Tibial nerve (tissue), 4 donors: Measurements from ENCODE around the gene AIFM3. TPM values are rescaled to one million over a fixed set of nuclear protein-coding genes. Genes with fewer than 3 reads are reported as not detected.

Experiments used
- DNase-seq, 2 donors: peaks; one replicate each; pipeline ENCODE4 v3.0.0-alpha.2; 2019; ENCODE audit warnings: low spot score in 2 of 2
- H3K27ac ChIP-seq, 4 donors: fragments of 200-600 bp; sonication (generic) in 3 of 4; one replicate each; pipeline ENCODE4 v1.5.1; 2017 to 2019; ENCODE audit warnings: mild to moderate bottlenecking in 1 of 4
- H3K27me3 ChIP-seq, 2 donors: fragments of 200-600 bp; sonication (generic) in 1 of 2; one replicate each; pipeline versions ENCODE4 v1.5.1 to v1.6.0; 2017 to 2019
- H3K36me3 ChIP-seq, 3 donors: fragments of 200-600 bp; sonication (generic); one replicate each; pipeline ENCODE4 v1.5.1; 2018 to 2019
- H3K4me1 ChIP-seq, 4 donors: fragments of 200-600 bp; sonication (generic) in 3 of 4; one replicate each; pipeline ENCODE4 v1.5.1; 2017 to 2019
- H3K4me3 ChIP-seq, 4 donors: fragments of 200-600 bp; sonication (generic) in 3 of 4; one replicate each; pipeline ENCODE4 v1.5.1; 2017 to 2019; ENCODE audit warnings: mild to moderate bottlenecking in 1 of 4, moderate library complexity in 1 of 4
- H3K9me3 ChIP-seq, 4 donors: fragments of 200-600 bp; sonication (generic) in 3 of 4; one replicate each; pipeline ENCODE4 v1.5.1; 2017 to 2019
- EP300 ChIP-seq, 2 donors: sonication (generic); formaldehyde crosslinking; IDR thresholded peaks; one replicate each; pipeline ENCODE4 v1.6.1; 2017; ENCODE audit warnings: antibody characterized with exemption in 2 of 2, mild to moderate bottlenecking in 1 of 2
- POLR2A ChIP-seq, 2 donors: fragments of 450-650 bp; IDR thresholded peaks; one replicate each; pipeline ENCODE4 v1.6.1; 2017; ENCODE audit warnings: antibody characterized with exemption in 2 of 2, mild to moderate bottlenecking in 2 of 2, moderate library complexity in 2 of 2
- WGBS, 2 donors: methylation state at CpG; one replicate each; pipeline ENCODE4 v1.1.5; 2018; 5-methylcytosine and 5-hydroxymethylcytosine counted together
- total RNA-seq, 4 donors: library from RNA; depleted of rRNA; stranded (reverse); fragments of >200 nt; gene quantifications; one replicate each; pipeline ENCODE4 v1.1.0, GENCODE V29; 2016
- TF ChIP-seq, protein P1 (sequence below), 5 experiments: fragments of 200-600 bp in 3 of 5; fragments of 450-650 bp in 2 of 5; sonication (generic) in 3 of 5; IDR thresholded peaks; one replicate each; pipeline ENCODE4 v1.5.1; 2016 to 2019; ENCODE audit warnings: antibody characterized with exemption in 5 of 5, mild to moderate bottlenecking in 3 of 5, moderate library complexity in 2 of 5

AIFM3 gene
- total RNA-seq, 4 donors from 2014 or later, result 0.59 to 3.1 (median 1.8) TPM

DNA sequence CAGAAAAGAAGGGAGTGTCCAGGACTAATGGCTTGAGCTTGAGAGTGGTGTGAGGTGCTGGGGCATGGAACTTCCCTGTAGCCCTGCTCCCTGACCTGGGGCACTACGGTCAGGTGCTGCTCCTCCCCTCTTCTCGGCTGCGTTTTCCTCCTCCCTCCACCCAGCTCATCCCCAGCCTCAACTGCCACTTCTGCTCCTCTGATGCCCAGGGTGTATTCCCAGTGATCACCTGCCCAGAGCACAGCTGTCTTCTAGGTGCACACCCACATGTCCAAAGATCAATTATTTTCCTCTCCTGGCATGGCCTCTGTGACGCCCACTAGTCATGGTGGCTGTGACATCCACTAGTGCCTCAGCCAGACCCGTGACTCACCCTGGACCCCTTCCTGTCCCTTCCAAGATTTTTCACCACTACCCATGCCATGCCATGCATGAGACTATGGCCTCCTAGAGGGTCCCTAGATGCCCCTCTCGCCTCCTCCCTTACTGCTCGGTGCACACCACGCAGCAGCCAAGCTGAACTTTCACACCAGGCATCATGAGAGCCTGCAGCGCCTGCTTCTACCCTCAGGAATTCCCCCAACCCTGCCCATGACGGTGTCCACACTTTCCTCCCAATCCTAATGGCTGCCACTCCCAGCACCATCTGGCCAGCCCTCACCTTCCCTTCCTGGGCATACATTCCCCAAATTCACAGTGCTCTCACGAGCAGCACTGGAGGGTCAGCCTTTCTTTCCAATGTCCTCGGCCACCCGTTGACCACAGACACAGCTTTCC, 49.8 kb downstream of the AIFM3 start:
- TF ChIP-seq EP300 (IDR thresholded peaks at IDR 0.05), result no peak
- TF ChIP-seq POLR2A (IDR thresholded peaks at IDR 0.05), result no peak
- TF ChIP-seq, protein P1, sequence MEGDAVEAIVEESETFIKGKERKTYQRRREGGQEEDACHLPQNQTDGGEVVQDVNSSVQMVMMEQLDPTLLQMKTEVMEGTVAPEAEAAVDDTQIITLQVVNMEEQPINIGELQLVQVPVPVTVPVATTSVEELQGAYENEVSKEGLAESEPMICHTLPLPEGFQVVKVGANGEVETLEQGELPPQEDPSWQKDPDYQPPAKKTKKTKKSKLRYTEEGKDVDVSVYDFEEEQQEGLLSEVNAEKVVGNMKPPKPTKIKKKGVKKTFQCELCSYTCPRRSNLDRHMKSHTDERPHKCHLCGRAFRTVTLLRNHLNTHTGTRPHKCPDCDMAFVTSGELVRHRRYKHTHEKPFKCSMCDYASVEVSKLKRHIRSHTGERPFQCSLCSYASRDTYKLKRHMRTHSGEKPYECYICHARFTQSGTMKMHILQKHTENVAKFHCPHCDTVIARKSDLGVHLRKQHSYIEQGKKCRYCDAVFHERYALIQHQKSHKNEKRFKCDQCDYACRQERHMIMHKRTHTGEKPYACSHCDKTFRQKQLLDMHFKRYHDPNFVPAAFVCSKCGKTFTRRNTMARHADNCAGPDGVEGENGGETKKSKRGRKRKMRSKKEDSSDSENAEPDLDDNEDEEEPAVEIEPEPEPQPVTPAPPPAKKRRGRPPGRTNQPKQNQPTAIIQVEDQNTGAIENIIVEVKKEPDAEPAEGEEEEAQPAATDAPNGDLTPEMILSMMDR (IDR thresholded peaks at IDR 0.05), result no peak
- no peak for DNase-seq
- H3K36me3 ChIP-seq, result no peaks in the 10 kb centered on the region
- peaks cover 0 to 26% (median 21%) of the 10 kb centered on the region in 4 donors for H3K4me1 ChIP-seq
- 87 to 88% methylated on average over 13 of the region's 13 CpGs for WGBS, 2 donors
- H3K27ac ChIP-seq, result no peak overlapping the region
- no peaks in the 10 kb centered on the region for H3K27me3 ChIP-seq
- H3K9me3 ChIP-seq, result no peaks in the 10 kb centered on the region
- H3K4me3 ChIP-seq, result no peak overlapping the region

GRCh38 chr22:21018314-21018713, 51.3 kb downstream of the AIFM3 start:
- TF ChIP-seq, protein P1 (IDR thresholded peaks at IDR 0.05), result no peak
- TF ChIP-seq POLR2A (IDR thresholded peaks at IDR 0.05) (no peak), EP300 (IDR thresholded peaks at IDR 0.05) (no peak)
- H3K36me3 ChIP-seq, result no peaks in the 10 kb centered on the region
- 93% methylated on average over 4 of the region's 4 CpGs for WGBS, 2 donors
- no peaks in the 10 kb centered on the region for H3K9me3 ChIP-seq
- no peak overlapping the region for H3K4me3 ChIP-seq
- DNase-seq, result no peak
- no peak overlapping the region for H3K27ac ChIP-seq
- no peaks in the 10 kb centered on the region for H3K27me3 ChIP-seq
- peaks cover 0 to 26% (median 21%) of the 10 kb centered on the region in 4 donors for H3K4me1 ChIP-seq

GRCh38 chr22:21020802-21021429, 53.9 kb downstream of the AIFM3 start:
- Histone ChIP-seq H3K9me3 (no peaks in the 10 kb centered on the region), H3K4me1 (peaks cover 0 to 3% (median 1%) of the 10 kb centered on the region in 4 donors), H3K4me3 (no peak overlapping the region), H3K36me3 (no peaks in the 10 kb centered on the region), H3K27ac (no peak overlapping the region), H3K27me3 (no peaks in the 10 kb centered on the region)
- TF ChIP-seq, protein P1 (IDR thresholded peaks at IDR 0.05), result no peak
- TF ChIP-seq EP300 (IDR thresholded peaks at IDR 0.05) (no peak), POLR2A (IDR thresholded peaks at IDR 0.05) (no peak)
- WGBS, 2 donors, result 66 to 68% methylated on average over 7 of the region's 7 CpGs
- no peak for DNase-seq

GRCh38 chr22:21022507-21022906, 55.5 kb downstream of the AIFM3 start:
- H3K27ac ChIP-seq, result no peak overlapping the region
- no peaks in the 10 kb centered on the region for H3K36me3 ChIP-seq
- no peaks in the 10 kb centered on the region for H3K9me3 ChIP-seq
- H3K4me3 ChIP-seq, result no peak overlapping the region
- 61 to 67% methylated on average over 7 to 9 of the region's 10 CpGs for WGBS, 2 donors
- TF ChIP-seq POLR2A (IDR thresholded peaks at IDR 0.05) (no peak), EP300 (IDR thresholded peaks at IDR 0.05) (no peak)
- TF ChIP-seq, protein P1 (IDR thresholded peaks at IDR 0.05), result no peak
- H3K27me3 ChIP-seq, result no peaks in the 10 kb centered on the region
- no peak for DNase-seq
- H3K4me1 ChIP-seq, result no peaks in the 10 kb centered on the region

GRCh38 chr22:21022955-21023614, 56.0 kb downstream of the AIFM3 start:
- H3K4me3 ChIP-seq, result no peak overlapping the region
- DNase-seq, result no peak
- H3K9me3 ChIP-seq, result no peaks in the 10 kb centered on the region
- no peaks in the 10 kb centered on the region for H3K4me1 ChIP-seq
- 85% methylated on average over 12 to 13 of the region's 13 CpGs for WGBS, 2 donors
- TF ChIP-seq, protein P1 (IDR thresholded peaks at IDR 0.05), result no peak
- TF ChIP-seq POLR2A (IDR thresholded peaks at IDR 0.05), result no peak
- no peak for TF ChIP-seq EP300 (IDR thresholded peaks at IDR 0.05)
- no peaks in the 10 kb centered on the region for H3K27me3 ChIP-seq
- no peaks in the 10 kb centered on the region for H3K36me3 ChIP-seq
- H3K27ac ChIP-seq, result no peak overlapping the region
